Neural crest cell (in vitro differentiated cells): ENCODE measurements around the gene WDR75. TPM values are rescaled to one million over a fixed set of nuclear protein-coding genes. Genes with fewer than 3 reads are reported as not detected.

ENCODE experiments used
- DNase-seq: peaks from one replicate; pipeline ENCODE4 v3.0.0; 2021; ENCODE audit warnings: low read depth, mixed read lengths, low spot score
- H3K27ac Mint-ChIP-seq: one replicate; pipeline ENCODE4 v1.8.0; 2021; ENCODE audit warnings: mild to moderate bottlenecking, mixed read lengths; ENCODE audit not compliant: unreplicated experiment
- H3K27me3 Mint-ChIP-seq: 2 replicates; pipeline ENCODE4 v1.8.0; 2021; ENCODE audit warnings: low read depth, mild to moderate bottlenecking, mixed read lengths
- H3K36me3 Mint-ChIP-seq: 2 replicates; pipeline ENCODE4 v1.8.0; 2021; ENCODE audit warnings: low read depth, mild to moderate bottlenecking, mixed read lengths
- H3K4me1 Mint-ChIP-seq: 2 replicates; pipeline ENCODE4 v1.8.0; 2021; ENCODE audit warnings: mixed read lengths
- H3K4me3 Mint-ChIP-seq: one replicate; pipeline ENCODE4 v1.8.0; 2021; ENCODE audit warnings: mild to moderate bottlenecking, mixed read lengths
- H3K9me3 Mint-ChIP-seq: 2 replicates; pipeline ENCODE4 v1.8.0; 2021; ENCODE audit warnings: mixed read lengths
- CTCF ChIP-seq: fragments of 200-600 bp; sonication (generic); conservative IDR thresholded peaks from 2 replicates; pipeline ENCODE4 v1.5.0; 2021; ENCODE audit warnings: antibody characterized with exemption, mild to moderate bottlenecking
- total RNA-seq: library from RNA; stranded (reverse); gene quantifications from 2 replicates; pipeline ENCODE4 v1.2.1, GENCODE V29; 2021

WDR75 gene
- total RNA-seq, 1 donor from 2014 or later = 54.7 TPM

- Mint-ChIP-seq H3K9me3 (no peaks in the 10 kb centered on the region), H3K27me3 (no peaks in the 10 kb centered on the region), H3K27ac (no peak overlapping the region), H3K4me1 (no peaks in the 10 kb centered on the region), H3K36me3 (no peaks in the 10 kb centered on the region), H3K4me3 (no peak overlapping the region)
- DNase-seq = no peak
- no peak for TF ChIP-seq CTCF
These were observed 78.5 kb downstream of the WDR75 start for GRCh38 chr2:189519631-189520387.

GRCh38 chr2:189521699-189522434 is 80.6 kb downstream of the WDR75 start:
- no peak for DNase-seq
- no peak overlapping the region for H3K27ac Mint-ChIP-seq
- H3K27me3 Mint-ChIP-seq = no peaks in the 10 kb centered on the region
- TF ChIP-seq CTCF = no peak
- H3K4me1 Mint-ChIP-seq = no peaks in the 10 kb centered on the region
- H3K4me3 Mint-ChIP-seq = no peak overlapping the region
- H3K36me3 Mint-ChIP-seq = no peaks in the 10 kb centered on the region
- no peaks in the 10 kb centered on the region for H3K9me3 Mint-ChIP-seq

- no peak overlapping the region for H3K27ac Mint-ChIP-seq
These were observed 81.3 kb downstream of the WDR75 start for GRCh38 chr2:189522435-189523151.

GRCh38 chr2:189524746-189525145 is 83.5 kb downstream of the WDR75 start:
- DNase-seq = no peak
- Mint-ChIP-seq H3K36me3 (no peaks in the 10 kb centered on the region), H3K4me1 (no peaks in the 10 kb centered on the region)

More at GRCh38 chr2:189522435-189523151, 81.3 kb downstream of the WDR75 start:
- no peaks in the 10 kb centered on the region for H3K4me1 Mint-ChIP-seq
- no peak for DNase-seq
- H3K9me3 Mint-ChIP-seq = no peaks in the 10 kb centered on the region
- H3K27me3 Mint-ChIP-seq = no peaks in the 10 kb centered on the region
- no peak overlapping the region for H3K4me3 Mint-ChIP-seq
- H3K36me3 Mint-ChIP-seq = no peaks in the 10 kb centered on the region
- no peak for TF ChIP-seq CTCF

More at GRCh38 chr2:189524746-189525145, 83.5 kb downstream of the WDR75 start:
- Mint-ChIP-seq H3K4me3 (no peak overlapping the region), H3K27me3 (no peaks in the 10 kb centered on the region), H3K27ac (no peak overlapping the region), H3K9me3 (no peaks in the 10 kb centered on the region)
- no peak for TF ChIP-seq CTCF

Other genes starting within 250 kb of the WDR75 start
- gene SLC40A1, start 139.3 kb downstream of the WDR75 start, total RNA-seq = 2.0 and 2.6 TPM in 2 replicates
- 46.8 and 51.0 TPM in 2 replicates for gene ASNSD1, start 220.0 kb downstream of the WDR75 start, total RNA-seq
- 3.0 and 4.8 TPM in 2 replicates for gene ANKAR, start 233.2 kb downstream of the WDR75 start, total RNA-seq